Measurements from ENCODE around the gene LMX1A.

DNA sequence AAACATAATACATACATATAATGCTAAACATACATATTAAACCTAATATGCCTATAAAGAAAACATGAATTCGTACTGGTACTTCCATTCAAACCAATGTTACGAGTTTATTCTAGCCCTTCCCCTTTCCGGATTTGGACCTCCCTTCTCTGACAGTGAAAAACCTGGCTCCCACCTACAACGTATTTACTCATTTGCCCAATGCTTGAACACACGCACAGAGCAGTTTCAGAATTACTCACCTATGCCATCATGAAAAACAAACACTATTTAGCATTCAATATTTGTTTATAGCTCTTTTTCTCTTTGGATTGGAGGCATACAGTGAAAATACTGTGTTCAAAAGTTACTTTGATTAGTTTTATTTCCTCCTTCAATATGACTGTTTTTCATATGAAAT is 204.4 kb downstream of the LMX1A start:
- TF ChIP-seq, protein P1, sequence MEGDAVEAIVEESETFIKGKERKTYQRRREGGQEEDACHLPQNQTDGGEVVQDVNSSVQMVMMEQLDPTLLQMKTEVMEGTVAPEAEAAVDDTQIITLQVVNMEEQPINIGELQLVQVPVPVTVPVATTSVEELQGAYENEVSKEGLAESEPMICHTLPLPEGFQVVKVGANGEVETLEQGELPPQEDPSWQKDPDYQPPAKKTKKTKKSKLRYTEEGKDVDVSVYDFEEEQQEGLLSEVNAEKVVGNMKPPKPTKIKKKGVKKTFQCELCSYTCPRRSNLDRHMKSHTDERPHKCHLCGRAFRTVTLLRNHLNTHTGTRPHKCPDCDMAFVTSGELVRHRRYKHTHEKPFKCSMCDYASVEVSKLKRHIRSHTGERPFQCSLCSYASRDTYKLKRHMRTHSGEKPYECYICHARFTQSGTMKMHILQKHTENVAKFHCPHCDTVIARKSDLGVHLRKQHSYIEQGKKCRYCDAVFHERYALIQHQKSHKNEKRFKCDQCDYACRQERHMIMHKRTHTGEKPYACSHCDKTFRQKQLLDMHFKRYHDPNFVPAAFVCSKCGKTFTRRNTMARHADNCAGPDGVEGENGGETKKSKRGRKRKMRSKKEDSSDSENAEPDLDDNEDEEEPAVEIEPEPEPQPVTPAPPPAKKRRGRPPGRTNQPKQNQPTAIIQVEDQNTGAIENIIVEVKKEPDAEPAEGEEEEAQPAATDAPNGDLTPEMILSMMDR (IDR thresholded peaks at IDR 0.05) = no peak
- no peak for TF ChIP-seq ZFX (IDR thresholded peaks at IDR 0.05; ENCODE audit: borderline replicate concordance)

All from 22Rv1 (cell line).